Fibroblast of mammary gland (primary cell): ENCODE results near the gene PPP2R5C.

Experiments used
- DNase-seq: peaks from one replicate; pipeline ENCODE4 v3.0.0-alpha.2; 2010; ENCODE audit warnings: low read depth
- H3K4me3 ChIP-seq: 2 replicates; pipeline ENCODE4 v1.5.1; 2011; ENCODE audit warnings: low read depth, mild to moderate bottlenecking, low read length, moderate library complexity; ENCODE audit not compliant: control insufficient read depth
- TF ChIP-seq, protein P1 (sequence below): conservative IDR thresholded peaks from 2 replicates; pipeline ENCODE4 v1.5.1; 2011; ENCODE audit warnings: low read depth, low read length, inconsistent platforms; ENCODE audit not compliant: control insufficient read depth, insufficient read depth

The PPP2R5C gene

GRCh38 chr14:101955695-101956161 is 194.2 kb downstream of the PPP2R5C start:
- no peak overlapping the region for H3K4me3 ChIP-seq
- TF ChIP-seq, protein P1, sequence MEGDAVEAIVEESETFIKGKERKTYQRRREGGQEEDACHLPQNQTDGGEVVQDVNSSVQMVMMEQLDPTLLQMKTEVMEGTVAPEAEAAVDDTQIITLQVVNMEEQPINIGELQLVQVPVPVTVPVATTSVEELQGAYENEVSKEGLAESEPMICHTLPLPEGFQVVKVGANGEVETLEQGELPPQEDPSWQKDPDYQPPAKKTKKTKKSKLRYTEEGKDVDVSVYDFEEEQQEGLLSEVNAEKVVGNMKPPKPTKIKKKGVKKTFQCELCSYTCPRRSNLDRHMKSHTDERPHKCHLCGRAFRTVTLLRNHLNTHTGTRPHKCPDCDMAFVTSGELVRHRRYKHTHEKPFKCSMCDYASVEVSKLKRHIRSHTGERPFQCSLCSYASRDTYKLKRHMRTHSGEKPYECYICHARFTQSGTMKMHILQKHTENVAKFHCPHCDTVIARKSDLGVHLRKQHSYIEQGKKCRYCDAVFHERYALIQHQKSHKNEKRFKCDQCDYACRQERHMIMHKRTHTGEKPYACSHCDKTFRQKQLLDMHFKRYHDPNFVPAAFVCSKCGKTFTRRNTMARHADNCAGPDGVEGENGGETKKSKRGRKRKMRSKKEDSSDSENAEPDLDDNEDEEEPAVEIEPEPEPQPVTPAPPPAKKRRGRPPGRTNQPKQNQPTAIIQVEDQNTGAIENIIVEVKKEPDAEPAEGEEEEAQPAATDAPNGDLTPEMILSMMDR = no peak
- DNase-seq = no peak

- H3K4me3 ChIP-seq = no peak overlapping the region
- TF ChIP-seq, protein P1 = no peak
- DNase-seq = no peak
These were observed 194.8 kb downstream of the PPP2R5C start for GRCh38 chr14:101956179-101956885.

DNA sequence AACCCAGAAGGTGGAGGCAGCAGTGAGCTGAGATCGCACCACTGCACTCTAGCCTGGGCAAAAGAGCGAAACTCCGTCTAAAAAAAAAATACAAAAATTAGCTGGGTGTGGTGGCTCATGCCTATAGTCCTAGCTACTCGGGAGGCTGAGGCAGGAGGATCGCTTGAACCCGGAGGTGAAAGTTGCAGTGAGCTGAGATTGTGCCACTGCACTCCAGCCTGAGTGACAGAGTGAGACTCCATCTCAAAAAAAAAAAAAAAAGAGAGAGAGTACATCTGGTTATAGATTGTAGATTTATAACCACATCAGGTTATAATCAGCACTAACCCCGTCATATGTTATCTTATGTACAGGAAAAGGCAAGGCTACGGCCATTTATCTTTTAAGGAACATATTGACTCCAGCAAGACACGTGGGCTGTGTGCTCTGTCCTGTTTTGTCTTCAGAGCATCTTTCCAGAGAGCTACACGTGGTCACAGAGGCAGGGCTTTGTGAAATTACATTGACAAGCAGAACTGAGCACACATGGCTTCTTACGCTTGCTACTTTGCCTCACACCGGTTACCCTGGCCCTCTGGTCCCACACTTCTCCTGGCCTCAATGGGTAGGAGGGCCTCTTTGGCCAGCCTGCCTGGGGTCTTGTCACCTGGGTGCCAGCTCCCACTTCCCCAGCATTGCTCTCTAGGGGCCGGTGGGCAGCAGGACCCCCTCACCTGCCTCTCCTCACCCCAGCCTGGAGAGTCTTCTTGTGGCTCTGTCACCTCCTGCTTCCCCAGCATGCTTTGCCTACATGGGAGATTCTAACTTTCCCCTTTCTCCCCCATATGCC is 196.1 kb downstream of the PPP2R5C start:
- H3K4me3 ChIP-seq = no peak overlapping the region
- DNase-seq = no peak
- TF ChIP-seq, protein P1 = no peak

GRCh38 chr14:101958418-101959180 is 197.1 kb downstream of the PPP2R5C start:
- TF ChIP-seq, protein P1 = no peak

DNA sequence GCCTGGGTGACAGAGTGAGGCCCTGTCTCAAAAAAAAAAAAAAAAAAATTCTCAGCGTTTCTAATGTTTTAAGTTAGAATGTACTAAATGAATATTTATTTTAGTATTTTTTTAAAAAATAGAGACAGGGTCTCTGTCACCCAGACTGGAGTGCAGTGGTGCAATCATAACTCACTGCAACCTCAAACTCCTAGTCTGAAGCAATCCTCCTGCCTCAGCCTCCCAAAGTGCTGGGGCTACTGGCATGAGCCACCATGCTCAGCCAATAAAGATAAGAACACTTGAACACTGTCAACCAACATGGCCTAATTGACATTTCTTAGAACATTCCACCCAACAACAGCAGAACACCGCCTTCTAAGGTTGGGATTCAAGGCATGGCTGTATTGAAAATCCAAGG is 197.8 kb downstream of the PPP2R5C start:
- DNase-seq = peak; percentile 37

More at GRCh38 chr14:101958418-101959180, 197.1 kb downstream of the PPP2R5C start:
- no peak overlapping the region for H3K4me3 ChIP-seq
- DNase-seq = no peak

GRCh38 chr14:101960225-101960624 is 198.7 kb downstream of the PPP2R5C start:
- DNase-seq = peak; percentile 32
- TF ChIP-seq, protein P1 = peak; percentile 55
- no peak overlapping the region for H3K4me3 ChIP-seq

More for the DNA sequence above, 197.8 kb downstream of the PPP2R5C start:
- TF ChIP-seq, protein P1 = no peak
- no peak overlapping the region for H3K4me3 ChIP-seq
